ENCODE results near the gene PHLDA2. TPM values are rescaled to one million over a fixed set of nuclear protein-coding genes. Genes with fewer than 3 reads are reported as not detected.

The PHLDA2 gene
- total and polyA plus RNA-seq, 9 of the 15 experiments (the other 6 are each of a cell fraction or from before 2014, with no cell fraction given) = 0.43 to 42.4 (median 4.7) TPM

GRCh38 chr11:2928605-2929530, at the start of gene PHLDA2 (continued):
- TF ChIP-seq PHF20 (IDR thresholded peaks at IDR 0.05; ENCODE audit: partially characterized antibody) (peak; percentile 52), TOE1 (IDR thresholded peaks at IDR 0.05; ENCODE audit: borderline replicate concordance) (peak; percentile 57), TOE1 (CRISPR knock-in tag; IDR thresholded peaks at IDR 0.05; ENCODE audit: borderline replicate concordance, low read depth) (no peak), ZNF318 (IDR thresholded peaks at IDR 0.05; ENCODE audit: borderline replicate concordance in 1 of 2, low read depth in 1 of 2) (no peak), LARP7 (IDR thresholded peaks at IDR 0.05) (no peak), TGIF2 (CRISPR knock-in tag; IDR thresholded peaks at IDR 0.05) (peak; percentile 62; the same call in 1 of the 2 replicates), ATF1 (CRISPR knock-in tag; IDR thresholded peaks at IDR 0.05) (no peak), ATF1 (tag; IDR thresholded peaks at IDR 0.05) (peak; percentile 48), FOXP4 (CRISPR knock-in tag; IDR thresholded peaks at IDR 0.05; ENCODE audit: borderline replicate concordance) (peak; percentile 76), SRF (CRISPR knock-in tag; IDR thresholded peaks at IDR 0.05) (peak in 1 of 2 experiments; percentile 20; a peak in 1 of 4 replicates), PHTF2 (CRISPR knock-in tag; IDR thresholded peaks at IDR 0.05) (no peak), KDM5B (IDR thresholded peaks at IDR 0.05; ENCODE audit: insufficient replicate concordance, low read depth, low read length) (peak; percentile 99), EP400 (IDR thresholded peaks at IDR 0.05) (peak; percentile 67), NFE2L1 (tag; IDR thresholded peaks at IDR 0.05; ENCODE audit: borderline replicate concordance, low read depth) (no peak), CBX1 (IDR thresholded peaks at IDR 0.05; ENCODE audit: low read depth) (no peak), ZFX (CRISPR knock-in tag; IDR thresholded peaks at IDR 0.05) (0 out of 2 replicates have a peak, but pooled peaks have one; percentile 1)

Data from K562 (cell line).